ENCODE results near the gene KLF18. TPM values are rescaled to one million over a fixed set of nuclear protein-coding genes. Genes with fewer than 3 reads are reported as not detected.

Gene KLF18
- total RNA-seq, 1 experiment from 2014 or later: not detected

GRCh38 chr1:44090429-44091252, 50.8 kb downstream of the KLF18 start:
- in situ Hi-C loops (cut with HindIII; ENCODE audit: low pct_unique_long_range_greater_than_20kb, low sequenced_read_pairs): no loop called here
- DNase-seq (ENCODE audit: low read depth): no peak

- in situ Hi-C loops (cut with HindIII; ENCODE audit: low pct_unique_long_range_greater_than_20kb, low sequenced_read_pairs): no loop called here
- no peak for DNase-seq (ENCODE audit: low read depth)
Observed at GRCh38 chr1:44089371-44090048, 51.9 kb downstream of the KLF18 start.

Other genes with a start within 250 kb of the KLF18 start
- not detected in 2 replicates for gene ARTN, start 207.8 kb downstream of the KLF18 start, total RNA-seq (2014; rRNA removed; shearing (Covaris generic); ENCODE audit: low replicate concordance)
- gene IPO13, start 194.7 kb downstream of the KLF18 start, total RNA-seq (2014; rRNA removed; shearing (Covaris generic); ENCODE audit: low replicate concordance): 16.9 and 21.3 TPM in 2 replicates
- 29.0 and 54.5 TPM in 2 replicates for gene DPH2, start 171.6 kb downstream of the KLF18 start, total RNA-seq (2014; rRNA removed; shearing (Covaris generic); ENCODE audit: low replicate concordance)
- 144 and 201 TPM in 2 replicates for gene ATP6V0B, start 166.7 kb downstream of the KLF18 start, total RNA-seq (2014; rRNA removed; shearing (Covaris generic); ENCODE audit: low replicate concordance)
- 75.2 and 88.9 TPM in 2 replicates for gene B4GALT2, start 162.4 kb downstream of the KLF18 start, total RNA-seq (2014; rRNA removed; shearing (Covaris generic); ENCODE audit: low replicate concordance)
- gene CCDC24, start 150.0 kb downstream of the KLF18 start, total RNA-seq (2014; rRNA removed; shearing (Covaris generic); ENCODE audit: low replicate concordance): 24.9 and 31.2 TPM in 2 replicates
- gene SLC6A9, start 110.2 kb downstream of the KLF18 start, total RNA-seq (2014; rRNA removed; shearing (Covaris generic); ENCODE audit: low replicate concordance): 0.20 TPM in 1 of 2 replicates, not detected in the other
- not detected in 2 replicates for gene KLF17, start 22.8 kb downstream of the KLF18 start, total RNA-seq (2014; rRNA removed; shearing (Covaris generic); ENCODE audit: low replicate concordance)
- gene DMAP1, start 71.8 kb upstream of the KLF18 start, total RNA-seq (2014; rRNA removed; shearing (Covaris generic); ENCODE audit: low replicate concordance): 45.5 and 58.7 TPM in 2 replicates
- 119 and 141 TPM in 2 replicates for gene ERI3, start 213.6 kb upstream of the KLF18 start, total RNA-seq (2014; rRNA removed; shearing (Covaris generic); ENCODE audit: low replicate concordance)

Measured in Caki2 (cell line).